ENCODE data around the gene CALCB. TPM values are rescaled to one million over a fixed set of nuclear protein-coding genes. Genes with fewer than 3 reads are reported as not detected.

Gene CALCB
- total and polyA plus RNA-seq, 2 donors (not counting 3 experiments of a cell fraction or from before 2014, with no cell fraction given), result not detected

GRCh38 chr11:15091175-15091574 is 17.8 kb downstream of the CALCB start:
- Histone ChIP-seq H3K9ac (replicated peaks; ENCODE audit: extremely low read depth, insufficient read depth, low read length) (no peak overlapping the region), H3K4me2 (ENCODE audit: insufficient read depth, low read length) (no peak overlapping the region), H2AFZ (ENCODE audit: low read depth, low read length) (no peak overlapping the region), H4K20me1 (replicated peaks; ENCODE audit: control insufficient read depth, extremely low read depth, insufficient read depth, low read length) (no peaks in the 10 kb centered on the region), H3K27ac (ENCODE audit: insufficient read depth, low read depth, low read length) (no peak overlapping the region), H3K36me3 (ENCODE audit: control insufficient read depth in 2 of 2, extremely low read depth in 1 of 2, insufficient read depth in 2 of 2, low read length in 2 of 2) (no peaks in the 10 kb centered on the region), H3K9me1 (replicated peaks; ENCODE audit: control insufficient read depth, extremely low read depth, insufficient read depth, low read length) (no peaks in the 10 kb centered on the region), H3K4me1 (ENCODE audit: control insufficient read depth, extremely low read depth, insufficient read depth, low read length) (no peaks in the 10 kb centered on the region), H3K79me2 (ENCODE audit: control insufficient read depth, insufficient read depth, low read length) (no peaks in the 10 kb centered on the region), H3K9me3 (replicated peaks; ENCODE audit: control insufficient read depth, insufficient read depth, low read length) (no peaks in the 10 kb centered on the region), H3K4me3 (replicated peaks in 1 of 3; ENCODE audit: insufficient read depth in 1 of 3, low read depth in 1 of 3, low read length in 3 of 3) (no peak overlapping the region), H3K27me3 (ENCODE audit: control insufficient read depth in 2 of 2, insufficient read depth in 2 of 2, low read length in 2 of 2) (no peaks in the 10 kb centered on the region)
- ChIA-PET POLR2A (no interaction called here), CTCF (interaction anchor here (1.2 to 1.9 kb wide), 5 partner anchors 9 to 19 kb away, joined by 3 to 16 read pairs (median 7); partner anchors contain the start of gene CALCB)
- no peak for DNase-seq (ENCODE audit: low read depth, low spot score)
- dilution Hi-C loops (cut with MboI; ENCODE audit: extremely low pct_ligation_motif_present, low sequenced_read_pairs), result no loop called here
- no TSS peak for BruUV-seq (replicated peaks)
- intact Hi-C loops (cut with micrococcal nuclease), result no loop called here
- no peak for TF ChIP-seq JUN (IDR thresholded peaks at IDR 0.05; ENCODE audit: borderline replicate concordance, insufficient read depth, insufficient read length, low read depth)
- no peak for TF ChIP-seq MAX (IDR thresholded peaks at IDR 0.05; ENCODE audit: insufficient read depth, insufficient read length)
- no peak for TF ChIP-seq POLR2A (IDR thresholded peaks at IDR 0.05; ENCODE audit: low read depth, low read length)
- no peak for TF ChIP-seq FOS (IDR thresholded peaks at IDR 0.05; ENCODE audit: borderline replicate concordance, insufficient read depth, low read length)
- no peak for TF ChIP-seq GATA2 (IDR thresholded peaks at IDR 0.05; ENCODE audit: insufficient read depth, insufficient read length, low read depth, low read length)
- TF ChIP-seq EZH2 (IDR thresholded peaks at IDR 0.05; ENCODE audit: borderline replicate concordance, low read depth, low read length, severe bottlenecking), result no peak
- TF ChIP-seq, protein P1, sequence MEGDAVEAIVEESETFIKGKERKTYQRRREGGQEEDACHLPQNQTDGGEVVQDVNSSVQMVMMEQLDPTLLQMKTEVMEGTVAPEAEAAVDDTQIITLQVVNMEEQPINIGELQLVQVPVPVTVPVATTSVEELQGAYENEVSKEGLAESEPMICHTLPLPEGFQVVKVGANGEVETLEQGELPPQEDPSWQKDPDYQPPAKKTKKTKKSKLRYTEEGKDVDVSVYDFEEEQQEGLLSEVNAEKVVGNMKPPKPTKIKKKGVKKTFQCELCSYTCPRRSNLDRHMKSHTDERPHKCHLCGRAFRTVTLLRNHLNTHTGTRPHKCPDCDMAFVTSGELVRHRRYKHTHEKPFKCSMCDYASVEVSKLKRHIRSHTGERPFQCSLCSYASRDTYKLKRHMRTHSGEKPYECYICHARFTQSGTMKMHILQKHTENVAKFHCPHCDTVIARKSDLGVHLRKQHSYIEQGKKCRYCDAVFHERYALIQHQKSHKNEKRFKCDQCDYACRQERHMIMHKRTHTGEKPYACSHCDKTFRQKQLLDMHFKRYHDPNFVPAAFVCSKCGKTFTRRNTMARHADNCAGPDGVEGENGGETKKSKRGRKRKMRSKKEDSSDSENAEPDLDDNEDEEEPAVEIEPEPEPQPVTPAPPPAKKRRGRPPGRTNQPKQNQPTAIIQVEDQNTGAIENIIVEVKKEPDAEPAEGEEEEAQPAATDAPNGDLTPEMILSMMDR (IDR thresholded peaks at IDR 0.05; ENCODE audit: extremely low read depth in 1 of 2, insufficient read depth in 1 of 2, low read depth in 1 of 2, low read length in 2 of 2), result no peak
- no peak for TF ChIP-seq POLR2AphosphoS5 (IDR thresholded peaks at IDR 0.05; ENCODE audit: insufficient read depth, low read depth, low read length)
- no peak for TF ChIP-seq MYC (IDR thresholded peaks at IDR 0.05; ENCODE audit: low read depth, low read length)
- no peak for FAIRE-seq

Data from endothelial cell of umbilical vein (primary cell).